Psoas muscle (tissue), 8 donors: Measurements from ENCODE around the gene SPAG5. TPM values are rescaled to one million over a fixed set of nuclear protein-coding genes. Genes with fewer than 3 reads are reported as not detected.

ENCODE experiments used
- ATAC-seq, 4 donors: fragments of 200-7000 bp; cut with Tn5 transposase; one replicate each; pipeline ENCODE4 v1.9.1; 2020; ENCODE audit warnings: moderate library complexity in 3 of 4, mild to moderate bottlenecking in 2 of 4
- DNase-seq, 2 donors: peaks; one replicate each; pipeline ENCODE4 v3.0.0-alpha.2; 2020
- H3K27ac ChIP-seq: fragments of 200-600 bp; one replicate; pipeline ENCODE4 v1.8.0; 2022
- H3K27me3 ChIP-seq, 3 donors: fragments of 200-600 bp in 1 of 3; one replicate each; pipeline versions ENCODE4 v1.6.1 to v1.8.0; 2013 to 2022; ENCODE audit warnings: low read length in 2 of 3, mild to moderate bottlenecking in 2 of 3, moderate library complexity in 1 of 3; ENCODE audit not compliant: insufficient read depth in 3 of 3
- H3K36me3 ChIP-seq, 2 donors: fragments of 200-600 bp in 1 of 2; one replicate each; pipeline versions ENCODE4 v1.6.1 to v1.8.0; 2013 to 2022; ENCODE audit warnings: low read depth in 1 of 2, mild to moderate bottlenecking in 1 of 2, moderate library complexity in 1 of 2; ENCODE audit not compliant: insufficient read depth in 1 of 2
- H3K4me1 ChIP-seq: fragments of 200-600 bp; one replicate; pipeline ENCODE4 v1.8.0; 2022
- H3K4me3 ChIP-seq: fragments of 200-600 bp; one replicate; pipeline ENCODE4 v1.8.0; 2022; ENCODE audit warnings: mild to moderate bottlenecking
- H3K9me3 ChIP-seq: fragments of 200-600 bp; one replicate; pipeline ENCODE4 v1.8.0; 2022
- CTCF ChIP-seq: fragments of 200-600 bp; IDR thresholded peaks from one replicate; pipeline ENCODE4 v1.8.0; 2022; ENCODE audit warnings: antibody characterized with exemption
- WGBS, 3 donors: extraction: QIAGEN DNeasy Blood & Tissue Kit; methylation state at CpG; one replicate each; pipeline versions ENCODE4 v1.1.6 to v1.1.7; 2013; 5-methylcytosine and 5-hydroxymethylcytosine counted together
- intact Hi-C, 2 donors: fragments of 100-400 bp; cut with DNase I; formaldehyde crosslinking; loops; one replicate each; pipeline versions ENCODE4 v1.11.0 to v1.14.2; 2022
- polyA plus RNA-seq, 3 donors: library from polyadenylated mRNA; stranded (reverse); fragments of 200-250 nt; gene quantifications; one replicate each; pipeline ENCODE4 v1.2.3, GENCODE V29; 2013
- total RNA-seq, 4 donors: library from RNA; stranded (reverse); fragmentation: NEBNext Ultra II Directional in 2 of 4; extraction: Animal tissue kit (Norgen Biotek cat#: 25700) in 2 of 4; gene quantifications; one replicate each; pipeline versions ENCODE4 v1.2.1 to v1.2.4, GENCODE V29; 2021 to 2023
- donor health status: healthy with polysubstance abuse.
- donor health status: DM: no; HTN: no; CAD: no; lungs with moderate emphysema.
- donor health status: Bipolar disorder and iron deficiency.
- donor health status: healthy.
- donor health status: DM: yes; HTN: yes; CAD: no.
- donor health status: DM: no; HTN: no; CAD: no.
- donor health status: DM: no; HTN: no; CAD: no.
- donor health status: DM: yes; HTN: yes; CAD: no.

Gene SPAG5
- total and polyA plus RNA-seq, 7 donors: 0.15 to 2.4 (median 1.1) TPM

- Histone ChIP-seq H3K27me3 (no peaks in the 10 kb centered on the region), H3K9me3 (no peaks in the 10 kb centered on the region), H3K27ac (peak within 1 kb of the TSS; percentile 98), H3K36me3 (peaks cover 8 to 60% of the 10 kb centered on the region in 2 donors), H3K4me3 (peak within 1 kb of the TSS; percentile 87), H3K4me1 (peaks cover 28% of the 10 kb centered on the region)
- TF ChIP-seq CTCF: peak; percentile 13
- intact Hi-C loops: loop anchor here in 1 of 2 donors (10.0 kb wide), 1 partner anchor 270 kb away; no protein-coding TSS in a partner anchor
- DNase-seq (peak; percentile 97 to 98), ATAC-seq (peak; percentile 96 to 99 (median 98))
- whole genome bisulfite sequencing, 3 donors: 1% methylated on average over 51 to 89 of the region's 89 CpGs
These were observed 46.2 kb upstream of the SPAG5 start, which contains the start of gene BLTP2 for GRCh38 chr17:28644787-28645575. Gene BLTP2 (minus strand): TSS chr17:28645158. CDS start chr17:28645056, 102 bp downstream.

GRCh38 chr17:28643983-28644786 lies 45.4 kb upstream of the SPAG5 start:
- Histone ChIP-seq H3K4me1 (peaks cover 28% of the 10 kb centered on the region), H3K9me3 (no peaks in the 10 kb centered on the region), H3K4me3 (peak overlapping the region; percentile 87), H3K36me3 (peaks cover 12 to 63% of the 10 kb centered on the region in 2 donors), H3K27me3 (no peaks in the 10 kb centered on the region), H3K27ac (peak overlapping the region; percentile 98)
- DNase-seq: peak; percentile 42 to 66
- WGBS, 3 donors: 0 to 2% (median 0%) methylated on average over 12 to 18 of the region's 18 CpGs
- ATAC-seq: peak in 3 of 4 donors; percentile 13 to 57 (median 35)
- intact Hi-C loops: loop anchor here in 1 of 2 donors (10.0 kb wide), 1 partner anchor 271 kb away; no protein-coding TSS in a partner anchor
- TF ChIP-seq CTCF: peak; percentile 54

DNA sequence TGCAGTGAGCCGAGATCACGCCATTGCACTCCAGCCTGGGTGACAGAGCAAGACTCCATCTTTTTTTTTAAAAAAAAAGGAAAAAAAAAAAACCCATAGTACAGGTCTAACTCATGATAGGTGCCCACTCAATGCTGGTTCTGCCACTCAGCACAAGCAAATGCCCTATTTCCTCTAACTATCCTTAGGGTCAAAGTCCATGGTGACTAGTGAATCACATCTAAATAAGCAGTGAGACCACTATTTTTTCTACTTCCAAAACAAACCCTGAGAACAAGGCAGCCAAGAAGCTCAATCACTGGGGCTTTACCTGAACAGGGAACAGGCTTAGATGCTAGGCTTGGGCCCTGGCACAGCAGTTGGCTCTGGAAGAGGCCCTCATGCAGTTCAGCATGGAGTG lies 42.8 kb upstream of the SPAG5 start:
- Histone ChIP-seq H3K4me3 (no peak overlapping the region), H3K4me1 (peaks cover 22% of the 10 kb centered on the region), H3K27me3 (no peaks in the 10 kb centered on the region), H3K9me3 (no peaks in the 10 kb centered on the region), H3K36me3 (peaks cover 33 to 72% of the 10 kb centered on the region in 2 donors), H3K27ac (no peak overlapping the region)
- ATAC-seq: no peak
- TF ChIP-seq CTCF: no peak
- WGBS, 3 donors: 93 to 100% (median 100%) methylated on average over 2 of the region's 2 CpGs
- DNase-seq: no peak
- intact Hi-C loops: loop anchor here in 1 of 2 donors (10.0 kb wide), 1 partner anchor 273 kb away; no protein-coding TSS in a partner anchor

DNA sequence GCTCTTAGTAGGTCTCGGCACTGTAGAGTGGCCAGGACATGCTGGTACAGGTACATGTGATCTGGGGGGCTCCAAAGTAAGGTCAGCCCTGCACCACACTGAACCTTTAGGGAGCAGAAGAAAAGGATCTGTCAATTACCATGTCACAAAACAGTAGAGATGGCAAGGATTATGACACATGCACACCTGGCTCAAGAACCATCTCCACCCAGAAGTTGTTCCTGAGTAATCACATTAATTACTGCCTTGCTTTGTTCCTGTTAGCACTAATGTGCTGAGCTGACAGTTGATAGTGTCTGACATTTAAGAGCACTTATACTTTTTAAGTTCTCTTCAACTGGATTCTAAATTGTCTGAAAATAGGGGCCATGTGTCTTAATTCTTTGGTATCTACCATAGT lies 36.7 kb upstream of the SPAG5 start:
- H3K4me1 ChIP-seq: no peaks in the 10 kb centered on the region
- DNase-seq: no peak
- TF ChIP-seq CTCF: no peak
- 88 to 100% (median 93%) methylated on average over 1 of the region's 1 CpG for WGBS, 3 donors
- intact Hi-C loops: no loop called here
- H3K4me3 ChIP-seq: no peak overlapping the region
- H3K9me3 ChIP-seq: no peaks in the 10 kb centered on the region
- H3K27me3 ChIP-seq: no peaks in the 10 kb centered on the region
- H3K36me3 ChIP-seq: peaks cover 44 to 100% of the 10 kb centered on the region in 2 donors
- H3K27ac ChIP-seq: no peak overlapping the region
- no peak for ATAC-seq
